ENCODE results near the gene POLK. TPM values are rescaled to one million over a fixed set of nuclear protein-coding genes. Genes with fewer than 3 reads are reported as not detected.
A peak's percentile ranks its signal among the peaks of the same experiment; 100 is the strongest.

The POLK gene
- total and polyA plus RNA-seq, 2 of the 4 experiments (the other 2 are of a cell fraction) = 10.4 to 24.4 TPM

DNA sequence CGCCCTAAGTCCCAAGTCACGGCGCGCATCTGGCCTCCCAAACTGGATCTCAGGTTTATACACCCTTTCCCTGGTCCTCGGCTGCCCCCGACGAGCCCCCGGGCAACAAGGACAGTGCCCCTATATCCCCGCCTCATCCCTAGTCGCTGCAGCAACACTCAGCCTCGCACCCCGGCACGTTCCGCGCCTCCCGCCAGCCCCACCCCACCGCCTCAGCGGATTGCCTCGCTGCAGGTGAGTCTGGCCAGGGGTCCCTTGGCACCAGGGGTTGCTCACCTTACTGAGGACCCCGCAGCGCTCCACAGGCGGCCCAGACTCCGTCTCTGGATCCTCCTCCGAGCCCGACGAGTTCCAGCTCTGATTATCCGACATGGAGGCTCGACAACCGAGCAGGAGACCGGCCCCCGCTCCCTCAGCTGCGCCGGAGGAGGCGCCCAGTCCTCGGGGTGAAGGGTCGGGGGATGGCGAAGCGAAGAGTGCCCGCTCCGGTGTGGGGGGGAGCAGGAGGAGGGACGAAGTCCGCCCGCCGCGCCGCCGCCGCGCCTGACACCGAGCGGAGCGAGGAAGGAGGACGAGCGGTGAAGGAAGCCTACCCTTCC lies 756 bp upstream of the POLK start:
- Histone ChIP-seq H3K4me1 (ENCODE audit: control insufficient read depth, insufficient read depth, low read length) (no peaks in the 10 kb centered on the region), H2AK9ac (replicated peaks; ENCODE audit: low read depth, low read length, poor library complexity) (peak overlapping the region; percentile 97), H3K9me1 (ENCODE audit: insufficient read depth, low read length) (no peaks in the 10 kb centered on the region), H2AK5ac (ENCODE audit: low read depth, low read length) (no peak overlapping the region; the same call in 1 of the 2 replicates), H4K5ac (ENCODE audit: low read depth, low read length) (no peak overlapping the region), H3K4me2 (ENCODE audit: low read depth, low read length) (peak overlapping the region; percentile 86), H3K4ac (ENCODE audit: low read depth, low read length) (peak overlapping the region; percentile 93), H4K8ac (ENCODE audit: low read depth in 2 of 2, low read length in 2 of 2) (peak overlapping the region in 1 of 2 experiments; percentile 58; a peak in 2 of 4 replicates), H2BK20ac (ENCODE audit: low read depth, low read length) (peak overlapping the region; percentile 65; the same call in 1 of the 2 replicates), H3K9ac (ENCODE audit: low read depth, low read length) (peak overlapping the region; percentile 87), H3K14ac (replicated peaks; ENCODE audit: low read depth, low read length) (peak overlapping the region; percentile 87), H3K36me3 (ENCODE audit: control insufficient read depth, insufficient read depth, low read length) (no peaks in the 10 kb centered on the region), H3K27me3 (ENCODE audit: control insufficient read depth, insufficient read depth, low read length) (no peaks in the 10 kb centered on the region), H2BK15ac (ENCODE audit: low read depth, low read length) (no peak overlapping the region), H3K18ac (ENCODE audit: low read depth, low read length) (peak overlapping the region; percentile 39; the same call in 1 of the 2 replicates), H3K9me3 (ENCODE audit: control insufficient read depth, insufficient read depth, low read length) (no peaks in the 10 kb centered on the region), H3K23ac (ENCODE audit: low read depth, low read length) (peak overlapping the region; percentile 93), H4K20me1 (ENCODE audit: insufficient read depth, low read length) (peaks cover under 1% of the 10 kb centered on the region; the same call in 1 of the 2 replicates), H2BK120ac (ENCODE audit: low read depth, low read length) (peak overlapping the region; percentile 91; the same call in 1 of the 2 replicates), H2BK5ac (ENCODE audit: low read depth, low read length, poor library complexity, severe bottlenecking) (peak overlapping the region; percentile 85), H3K56ac (ENCODE audit: extremely low read depth, insufficient read depth, low read length) (peak overlapping the region; percentile 71), H2AFZ (replicated peaks; ENCODE audit: low read length, poor library complexity) (peak overlapping the region; percentile 98), H4K91ac (ENCODE audit: insufficient read depth, low read depth, low read length) (peak overlapping the region; percentile 77), H3K27ac (ENCODE audit: insufficient read depth, low read length) (peak overlapping the region; percentile 91), H3K4me3 (ENCODE audit: insufficient read depth, low read depth, low read length) (peak overlapping the region; percentile 88), H3K79me1 (ENCODE audit: low read depth in 1 of 2, low read length in 2 of 2) (peaks cover under 1 to 57% of the 10 kb centered on the region in 2 experiments)
- no TSS peak for BruUV-seq (replicated peaks)
- intact Hi-C loops (cut with micrococcal nuclease) = loop anchor here (1.0 to 2.0 kb wide), 4 partner anchors 56 to 172 kb away; no protein-coding TSS in a partner anchor
- dilution Hi-C loops (cut with HindIII; ENCODE audit: low sequenced_read_pairs, unreplicated experiment) = no loop called here
- ChIA-PET POLR2A (ENCODE audit: unreplicated experiment) (no interaction called here), CTCF (no interaction called here)
- DNase-seq (peak; percentile 15), ATAC-seq (ENCODE audit: low read depth) (peak; percentile 57)
- WGBS, 2 experiments (ENCODE audit: extremely low coverage in 2 of 2, insufficient read length in 1 of 2) = 0% methylated on average over 26 of the region's 54 CpGs; no CpG with 5 or more reads in 1 of the 2 experiments
- TF ChIP-seq CEBPB (IDR thresholded peaks at IDR 0.05; ENCODE audit: low read depth, low read length) (no peak), RFX5 (IDR thresholded peaks at IDR 0.05; ENCODE audit: low read depth, low read length) (no peak), FOS (IDR thresholded peaks at IDR 0.05; ENCODE audit: low read depth, low read length) (no peak), BHLHE40 (IDR thresholded peaks at IDR 0.05; ENCODE audit: low read depth, low read length) (peak; percentile 36; the same call in 1 of the 2 replicates)
- TF ChIP-seq, protein P1, sequence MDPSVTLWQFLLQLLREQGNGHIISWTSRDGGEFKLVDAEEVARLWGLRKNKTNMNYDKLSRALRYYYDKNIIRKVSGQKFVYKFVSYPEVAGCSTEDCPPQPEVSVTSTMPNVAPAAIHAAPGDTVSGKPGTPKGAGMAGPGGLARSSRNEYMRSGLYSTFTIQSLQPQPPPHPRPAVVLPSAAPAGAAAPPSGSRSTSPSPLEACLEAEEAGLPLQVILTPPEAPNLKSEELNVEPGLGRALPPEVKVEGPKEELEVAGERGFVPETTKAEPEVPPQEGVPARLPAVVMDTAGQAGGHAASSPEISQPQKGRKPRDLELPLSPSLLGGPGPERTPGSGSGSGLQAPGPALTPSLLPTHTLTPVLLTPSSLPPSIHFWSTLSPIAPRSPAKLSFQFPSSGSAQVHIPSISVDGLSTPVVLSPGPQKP (IDR thresholded peaks at IDR 0.05; ENCODE audit: borderline replicate concordance, low read depth, low read length) = no peak
- in situ Hi-C loops (cut with MboI; ENCODE audit: low sequenced_read_pairs) = no loop called here
